ENCODE results near the gene AHCYL1. TPM values are rescaled to one million over a fixed set of nuclear protein-coding genes. Genes with fewer than 3 reads are reported as not detected.

The AHCYL1 gene
- total RNA-seq, 4 donors from 2014 or later = 77.0 to 112 (median 87.2) TPM

DNA sequence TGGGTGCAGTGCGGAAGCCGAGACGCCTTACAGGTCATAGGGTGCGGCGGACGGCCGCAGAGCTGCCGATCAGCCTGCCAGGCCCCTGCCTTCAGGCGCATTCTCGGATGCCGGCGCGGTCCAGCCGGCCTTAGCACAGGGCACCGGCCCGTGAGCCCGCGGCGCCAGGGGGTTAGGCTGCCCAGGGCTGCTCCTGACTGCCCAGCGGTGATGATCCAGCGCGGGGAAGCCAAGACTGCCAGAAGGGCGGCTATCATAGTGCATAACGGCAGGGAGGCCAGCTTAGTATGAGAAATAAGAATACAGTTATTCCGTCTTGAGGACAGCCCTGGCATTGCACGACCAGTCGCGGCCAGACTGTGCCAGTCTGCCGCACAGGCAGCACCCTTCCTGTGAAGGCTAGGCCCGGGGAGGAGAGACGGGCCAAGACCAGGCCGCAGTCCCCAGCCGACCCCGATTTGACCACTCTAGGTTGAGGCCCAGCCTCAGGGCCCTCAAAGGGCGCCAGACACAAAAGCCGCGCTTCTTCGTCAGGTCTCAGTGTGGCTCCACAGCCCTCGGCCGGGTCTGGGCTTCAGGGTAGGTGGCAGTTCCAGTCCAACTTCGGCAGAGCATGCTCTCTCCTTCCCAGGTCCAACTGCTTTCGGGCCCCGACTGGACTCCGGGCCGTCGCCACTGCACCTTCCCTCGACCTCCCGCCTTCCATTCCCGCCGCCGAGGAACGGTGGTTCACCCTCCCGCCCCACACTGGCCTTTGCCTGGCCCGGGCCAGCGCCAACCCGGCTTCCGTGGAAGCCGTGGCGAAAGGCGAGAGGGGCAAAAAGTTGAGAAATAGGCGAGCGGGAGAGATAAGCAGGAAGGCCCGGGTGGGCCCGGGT lies 85.1 kb downstream of the AHCYL1 start:
- TF ChIP-seq, protein P1, sequence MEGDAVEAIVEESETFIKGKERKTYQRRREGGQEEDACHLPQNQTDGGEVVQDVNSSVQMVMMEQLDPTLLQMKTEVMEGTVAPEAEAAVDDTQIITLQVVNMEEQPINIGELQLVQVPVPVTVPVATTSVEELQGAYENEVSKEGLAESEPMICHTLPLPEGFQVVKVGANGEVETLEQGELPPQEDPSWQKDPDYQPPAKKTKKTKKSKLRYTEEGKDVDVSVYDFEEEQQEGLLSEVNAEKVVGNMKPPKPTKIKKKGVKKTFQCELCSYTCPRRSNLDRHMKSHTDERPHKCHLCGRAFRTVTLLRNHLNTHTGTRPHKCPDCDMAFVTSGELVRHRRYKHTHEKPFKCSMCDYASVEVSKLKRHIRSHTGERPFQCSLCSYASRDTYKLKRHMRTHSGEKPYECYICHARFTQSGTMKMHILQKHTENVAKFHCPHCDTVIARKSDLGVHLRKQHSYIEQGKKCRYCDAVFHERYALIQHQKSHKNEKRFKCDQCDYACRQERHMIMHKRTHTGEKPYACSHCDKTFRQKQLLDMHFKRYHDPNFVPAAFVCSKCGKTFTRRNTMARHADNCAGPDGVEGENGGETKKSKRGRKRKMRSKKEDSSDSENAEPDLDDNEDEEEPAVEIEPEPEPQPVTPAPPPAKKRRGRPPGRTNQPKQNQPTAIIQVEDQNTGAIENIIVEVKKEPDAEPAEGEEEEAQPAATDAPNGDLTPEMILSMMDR (IDR thresholded peaks at IDR 0.05; ENCODE audit: low read depth) = no peak

DNA sequence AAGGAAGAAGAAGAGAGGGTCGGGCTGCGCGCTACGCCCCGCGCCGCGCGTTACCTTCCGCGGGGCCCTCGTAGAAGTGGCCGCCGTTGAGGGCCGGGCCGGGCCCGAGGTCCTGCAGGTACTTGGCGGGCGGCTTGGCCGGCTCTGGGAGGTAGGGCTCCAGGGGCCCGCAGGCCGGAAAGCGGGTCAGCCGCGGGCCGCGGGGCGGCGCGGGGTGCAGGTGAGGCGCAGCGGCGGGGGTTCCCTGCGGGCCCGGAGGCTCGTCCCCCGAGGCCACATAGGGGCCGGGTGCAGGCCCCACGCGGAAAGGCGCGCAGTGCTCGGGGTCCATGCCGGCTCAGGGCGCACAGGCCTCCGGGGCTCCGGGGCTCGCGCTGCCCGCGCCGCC lies 85.7 kb downstream of the AHCYL1 start:
- TF ChIP-seq, protein P1 (IDR thresholded peaks at IDR 0.05; ENCODE audit: low read depth) = no peak

DNA sequence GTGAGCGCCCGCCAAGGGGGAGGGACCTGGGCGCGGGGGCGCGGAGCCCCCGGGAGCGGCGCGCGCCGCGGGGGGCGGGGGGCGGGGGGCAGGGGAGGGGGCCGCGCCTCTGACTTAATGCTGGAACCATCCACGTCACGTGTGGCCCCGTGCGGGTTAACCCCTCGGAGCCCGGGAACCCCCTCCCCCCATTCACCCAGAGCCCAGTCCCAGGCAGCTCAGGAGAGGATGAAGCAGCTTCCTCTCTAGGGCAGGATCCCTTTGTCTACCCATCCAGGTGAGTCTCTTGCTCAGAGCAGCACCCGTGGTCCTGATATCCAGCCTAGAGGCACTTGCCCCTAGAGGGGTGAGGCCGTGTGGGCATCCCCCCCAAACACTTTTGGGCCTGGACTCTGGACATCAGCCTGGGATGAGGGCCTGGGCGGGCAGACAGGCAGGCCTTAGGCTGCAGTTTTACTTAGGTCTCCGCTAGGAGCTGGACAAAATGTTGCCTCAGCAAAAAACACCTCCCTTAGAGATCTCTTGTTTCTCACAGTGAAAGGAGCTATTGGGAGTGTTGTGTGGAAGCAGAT lies 86.2 kb downstream of the AHCYL1 start, which contains the start of gene ALX3:
Gene ALX3 (minus strand): TSS at position 2 of the 572 bp plus-strand sequence. CDS start 60 bp downstream, outside the sequence.
- TF ChIP-seq, protein P1 (IDR thresholded peaks at IDR 0.05; ENCODE audit: low read depth) = no peak

Other genes starting within 250 kb of the AHCYL1 start
- 10 to 100 TPM; 38.2 to 62.8 (median 45.7) TPM for gene GSTM3, start 243.7 kb upstream of the AHCYL1 start, total RNA-seq
- gene EPS8L3, start 220.8 kb upstream of the AHCYL1 start, total RNA-seq = not detected
- 100 to 1,000 TPM in 3 of 4 donors, 10 to 100 TPM in 1; 70.3 to 116 (median 106) TPM for gene CSF1, start 73.9 kb upstream of the AHCYL1 start, total RNA-seq
- gene STRIP1, start 49.9 kb downstream of the AHCYL1 start, total RNA-seq = 10 to 100 TPM; 21.7 to 50.3 (median 33.0) TPM
- not detected for gene ALX3, start 85.9 kb downstream of the AHCYL1 start, total RNA-seq
- 1 to 10 TPM in 1 of 4 donors, not detected in 3; 2.1 TPM for gene UBL4B, start 127.7 kb downstream of the AHCYL1 start, total RNA-seq
- gene SLC6A17, start 165.7 kb downstream of the AHCYL1 start, total RNA-seq = under 1 TPM in 1 of 4 donors, not detected in 3; under 0.01 TPM
- gene KCNC4, start 225.5 kb downstream of the AHCYL1 start, total RNA-seq = 1 to 10 TPM; 1.3 to 6.6 (median 1.9) TPM

Measured in subcutaneous adipose tissue (tissue), 4 donors.